Tibial nerve (tissue), 4 donors: ENCODE results near the gene KCMF1. TPM values are rescaled to one million over a fixed set of nuclear protein-coding genes. Genes with fewer than 3 reads are reported as not detected.

Experiments used
- DNase-seq, 2 donors: peaks; one replicate each; pipeline ENCODE4 v3.0.0-alpha.2; 2019; ENCODE audit warnings: low spot score in 2 of 2
- H3K27ac ChIP-seq, 4 donors: fragments of 200-600 bp; sonication (generic) in 3 of 4; one replicate each; pipeline ENCODE4 v1.5.1; 2017 to 2019; ENCODE audit warnings: mild to moderate bottlenecking in 1 of 4
- H3K27me3 ChIP-seq, 2 donors: fragments of 200-600 bp; sonication (generic) in 1 of 2; one replicate each; pipeline versions ENCODE4 v1.5.1 to v1.6.0; 2017 to 2019
- H3K36me3 ChIP-seq, 3 donors: fragments of 200-600 bp; sonication (generic); one replicate each; pipeline ENCODE4 v1.5.1; 2018 to 2019
- H3K4me1 ChIP-seq, 4 donors: fragments of 200-600 bp; sonication (generic) in 3 of 4; one replicate each; pipeline ENCODE4 v1.5.1; 2017 to 2019
- H3K4me3 ChIP-seq, 4 donors: fragments of 200-600 bp; sonication (generic) in 3 of 4; one replicate each; pipeline ENCODE4 v1.5.1; 2017 to 2019; ENCODE audit warnings: mild to moderate bottlenecking in 1 of 4, moderate library complexity in 1 of 4
- H3K9me3 ChIP-seq, 4 donors: fragments of 200-600 bp; sonication (generic) in 3 of 4; one replicate each; pipeline ENCODE4 v1.5.1; 2017 to 2019
- EP300 ChIP-seq, 2 donors: sonication (generic); formaldehyde crosslinking; IDR thresholded peaks; one replicate each; pipeline ENCODE4 v1.6.1; 2017; ENCODE audit warnings: antibody characterized with exemption in 2 of 2, mild to moderate bottlenecking in 1 of 2
- POLR2A ChIP-seq, 2 donors: fragments of 450-650 bp; IDR thresholded peaks; one replicate each; pipeline ENCODE4 v1.6.1; 2017; ENCODE audit warnings: antibody characterized with exemption in 2 of 2, mild to moderate bottlenecking in 2 of 2, moderate library complexity in 2 of 2
- WGBS, 2 donors: methylation state at CpG; one replicate each; pipeline ENCODE4 v1.1.5; 2018; 5-methylcytosine and 5-hydroxymethylcytosine counted together
- total RNA-seq, 4 donors: library from RNA; depleted of rRNA; stranded (reverse); fragments of >200 nt; gene quantifications; one replicate each; pipeline ENCODE4 v1.1.0, GENCODE V29; 2016
- TF ChIP-seq, protein P1 (sequence below), 5 experiments: fragments of 200-600 bp in 3 of 5; fragments of 450-650 bp in 2 of 5; sonication (generic) in 3 of 5; IDR thresholded peaks; one replicate each; pipeline ENCODE4 v1.5.1; 2016 to 2019; ENCODE audit warnings: antibody characterized with exemption in 5 of 5, mild to moderate bottlenecking in 3 of 5, moderate library complexity in 2 of 5

The KCMF1 gene
- total RNA-seq, 4 donors from 2014 or later: 22.9 to 35.1 (median 29.7) TPM

DNA sequence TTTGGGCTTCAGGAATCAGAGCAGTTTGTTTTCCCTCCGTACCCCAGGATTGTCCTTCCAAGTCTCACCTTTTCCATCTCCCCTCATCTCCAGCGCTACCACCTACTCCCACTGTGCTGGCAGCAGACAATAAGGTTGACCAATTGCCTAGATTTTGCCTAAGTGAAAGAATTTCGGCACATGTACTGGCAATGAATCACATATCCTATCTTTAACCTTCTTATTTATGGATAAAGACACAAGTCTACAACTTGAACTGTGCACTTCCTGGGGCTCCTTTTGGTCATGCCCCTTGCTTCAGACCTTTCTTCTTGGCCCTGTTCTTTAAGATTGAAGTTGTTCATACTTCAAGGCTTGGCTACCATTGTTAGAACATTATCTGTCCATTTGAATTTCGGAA lies 71.4 kb downstream of the KCMF1 start:
- TF ChIP-seq, protein P1, sequence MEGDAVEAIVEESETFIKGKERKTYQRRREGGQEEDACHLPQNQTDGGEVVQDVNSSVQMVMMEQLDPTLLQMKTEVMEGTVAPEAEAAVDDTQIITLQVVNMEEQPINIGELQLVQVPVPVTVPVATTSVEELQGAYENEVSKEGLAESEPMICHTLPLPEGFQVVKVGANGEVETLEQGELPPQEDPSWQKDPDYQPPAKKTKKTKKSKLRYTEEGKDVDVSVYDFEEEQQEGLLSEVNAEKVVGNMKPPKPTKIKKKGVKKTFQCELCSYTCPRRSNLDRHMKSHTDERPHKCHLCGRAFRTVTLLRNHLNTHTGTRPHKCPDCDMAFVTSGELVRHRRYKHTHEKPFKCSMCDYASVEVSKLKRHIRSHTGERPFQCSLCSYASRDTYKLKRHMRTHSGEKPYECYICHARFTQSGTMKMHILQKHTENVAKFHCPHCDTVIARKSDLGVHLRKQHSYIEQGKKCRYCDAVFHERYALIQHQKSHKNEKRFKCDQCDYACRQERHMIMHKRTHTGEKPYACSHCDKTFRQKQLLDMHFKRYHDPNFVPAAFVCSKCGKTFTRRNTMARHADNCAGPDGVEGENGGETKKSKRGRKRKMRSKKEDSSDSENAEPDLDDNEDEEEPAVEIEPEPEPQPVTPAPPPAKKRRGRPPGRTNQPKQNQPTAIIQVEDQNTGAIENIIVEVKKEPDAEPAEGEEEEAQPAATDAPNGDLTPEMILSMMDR (IDR thresholded peaks at IDR 0.05): no peak
- no peak for TF ChIP-seq EP300 (IDR thresholded peaks at IDR 0.05)
- no peak for TF ChIP-seq POLR2A (IDR thresholded peaks at IDR 0.05)
- Histone ChIP-seq H3K4me3 (no peak overlapping the region), H3K4me1 (peaks cover 0 to 6% (median 0%) of the 10 kb centered on the region in 4 donors), H3K27ac (no peak overlapping the region), H3K27me3 (no peaks in the 10 kb centered on the region), H3K36me3 (peaks cover 0 to 44% (median 3%) of the 10 kb centered on the region in 3 donors), H3K9me3 (no peaks in the 10 kb centered on the region)
- DNase-seq: no peak
- 94 to 96% methylated on average over 4 of the region's 4 CpGs for WGBS, 2 donors

GRCh38 chr2:85048534-85048933 lies 77.6 kb downstream of the KCMF1 start:
- TF ChIP-seq POLR2A (IDR thresholded peaks at IDR 0.05): no peak
- TF ChIP-seq, protein P1 (IDR thresholded peaks at IDR 0.05): no peak
- TF ChIP-seq EP300 (IDR thresholded peaks at IDR 0.05): no peak
- H3K27me3 ChIP-seq: no peaks in the 10 kb centered on the region
- no peaks in the 10 kb centered on the region for H3K4me1 ChIP-seq
- H3K27ac ChIP-seq: no peak overlapping the region
- WGBS, 2 donors: 95 to 98% methylated on average over 3 of the region's 3 CpGs
- no peak overlapping the region for H3K4me3 ChIP-seq
- peaks cover 0 to 82% (median 3%) of the 10 kb centered on the region in 3 donors for H3K36me3 ChIP-seq
- H3K9me3 ChIP-seq: no peaks in the 10 kb centered on the region
- no peak for DNase-seq

DNA sequence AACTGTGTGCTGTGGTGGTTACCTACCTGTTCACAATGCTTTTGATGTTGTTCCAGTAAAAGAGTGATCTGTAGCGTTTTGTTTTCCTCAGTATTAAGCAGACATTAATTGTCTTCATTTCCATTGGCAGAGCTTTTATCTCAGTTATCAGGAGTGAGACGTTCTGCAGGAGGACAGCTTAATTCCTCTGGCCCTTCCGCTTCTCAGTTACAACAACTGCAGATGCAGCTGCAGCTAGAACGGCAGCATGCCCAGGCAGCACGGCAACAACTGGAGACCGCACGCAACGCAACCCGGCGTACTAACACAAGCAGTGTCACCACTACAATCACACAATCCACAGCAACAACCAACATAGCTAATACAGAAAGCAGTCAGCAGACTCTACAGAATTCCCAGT lies 78.3 kb downstream of the KCMF1 start:
- H3K9me3 ChIP-seq: no peaks in the 10 kb centered on the region
- WGBS, 2 donors: 86 to 87% methylated on average over 10 of the region's 10 CpGs
- H3K4me1 ChIP-seq: no peaks in the 10 kb centered on the region
- DNase-seq: no peak
- H3K27me3 ChIP-seq: no peaks in the 10 kb centered on the region
- H3K4me3 ChIP-seq: no peak overlapping the region
- no peak overlapping the region for H3K27ac ChIP-seq
- TF ChIP-seq, protein P1 (IDR thresholded peaks at IDR 0.05): no peak
- TF ChIP-seq EP300 (IDR thresholded peaks at IDR 0.05) (no peak), POLR2A (IDR thresholded peaks at IDR 0.05) (no peak)
- peaks cover 0 to 82% (median 3%) of the 10 kb centered on the region in 3 donors for H3K36me3 ChIP-seq

DNA sequence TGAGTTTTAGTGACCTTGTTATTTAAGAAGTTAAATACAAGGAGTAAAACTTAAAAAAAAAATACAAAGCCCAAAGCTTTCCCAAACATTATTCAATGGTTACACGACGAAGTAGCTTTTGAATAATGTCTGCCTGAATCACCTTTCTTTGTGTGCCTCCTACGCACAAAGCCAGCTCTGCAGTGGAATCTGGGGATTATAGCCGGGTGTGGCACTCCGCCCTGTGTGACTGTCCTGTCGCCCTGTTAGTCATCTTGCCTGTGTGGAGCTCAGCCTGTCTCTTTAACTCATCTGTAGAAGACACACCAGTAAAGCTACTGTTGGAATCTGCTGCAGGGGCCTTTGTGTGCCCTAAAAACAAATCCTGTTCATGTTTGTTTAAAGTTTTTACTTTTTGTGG lies 82.8 kb downstream of the KCMF1 start:
- peaks cover 0 to 58% (median 0%) of the 10 kb centered on the region in 3 donors for H3K36me3 ChIP-seq
- TF ChIP-seq, protein P1 (IDR thresholded peaks at IDR 0.05): no peak
- TF ChIP-seq EP300 (IDR thresholded peaks at IDR 0.05) (no peak), POLR2A (IDR thresholded peaks at IDR 0.05) (no peak)
- no peaks in the 10 kb centered on the region for H3K27me3 ChIP-seq
- H3K9me3 ChIP-seq: no peaks in the 10 kb centered on the region
- DNase-seq: no peak
- no peak overlapping the region for H3K27ac ChIP-seq
- H3K4me3 ChIP-seq: no peak overlapping the region
- H3K4me1 ChIP-seq: peaks cover 0 to 5% (median 0%) of the 10 kb centered on the region in 4 donors
- 69 to 74% methylated on average over 6 of the region's 6 CpGs for WGBS, 2 donors

GRCh38 chr2:85057226-85057962 lies 86.4 kb downstream of the KCMF1 start:
- H3K36me3 ChIP-seq: peaks cover 0 to 23% (median 0%) of the 10 kb centered on the region in 3 donors
- H3K27me3 ChIP-seq: no peaks in the 10 kb centered on the region
- no peak for DNase-seq
- TF ChIP-seq POLR2A (IDR thresholded peaks at IDR 0.05) (no peak), EP300 (IDR thresholded peaks at IDR 0.05) (no peak)
- TF ChIP-seq, protein P1 (IDR thresholded peaks at IDR 0.05): no peak
- H3K4me3 ChIP-seq: no peak overlapping the region
- H3K27ac ChIP-seq: no peak overlapping the region
- no peaks in the 10 kb centered on the region for H3K9me3 ChIP-seq
- H3K4me1 ChIP-seq: peaks cover 0 to 6% (median 0%) of the 10 kb centered on the region in 4 donors
- WGBS, 2 donors: 74 to 76% methylated on average over 15 of the region's 15 CpGs
